ENCODE results near the gene TNFRSF13B.

TNFRSF13B gene

GRCh38 chr17:16936536-16937310, 35.2 kb downstream of the TNFRSF13B start:
- no peak for DNase-seq

DNA sequence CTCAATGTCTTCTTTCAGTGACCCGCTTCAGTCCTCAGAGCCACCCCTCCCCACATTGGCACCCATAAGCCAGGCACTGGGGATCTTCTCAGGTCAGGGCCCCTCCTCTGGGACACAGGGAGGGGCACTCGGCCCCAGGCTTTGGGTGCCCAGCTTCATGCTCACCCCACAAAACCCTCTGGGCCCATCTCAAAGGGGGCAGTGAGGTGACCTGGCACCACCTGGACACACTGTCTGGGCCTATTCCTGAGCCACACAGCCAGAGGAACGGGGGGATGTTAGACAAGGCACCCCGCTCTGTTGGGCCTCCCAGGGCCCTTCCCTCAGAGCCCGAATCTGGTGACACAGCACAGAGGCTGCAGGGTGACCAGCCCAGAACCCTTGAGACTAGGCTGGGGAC, 36.1 kb downstream of the TNFRSF13B start:
- no peak for DNase-seq

- DNase-seq, result no peak
These were observed 36.7 kb downstream of the TNFRSF13B start for GRCh38 chr17:16935241-16935663.

DNA sequence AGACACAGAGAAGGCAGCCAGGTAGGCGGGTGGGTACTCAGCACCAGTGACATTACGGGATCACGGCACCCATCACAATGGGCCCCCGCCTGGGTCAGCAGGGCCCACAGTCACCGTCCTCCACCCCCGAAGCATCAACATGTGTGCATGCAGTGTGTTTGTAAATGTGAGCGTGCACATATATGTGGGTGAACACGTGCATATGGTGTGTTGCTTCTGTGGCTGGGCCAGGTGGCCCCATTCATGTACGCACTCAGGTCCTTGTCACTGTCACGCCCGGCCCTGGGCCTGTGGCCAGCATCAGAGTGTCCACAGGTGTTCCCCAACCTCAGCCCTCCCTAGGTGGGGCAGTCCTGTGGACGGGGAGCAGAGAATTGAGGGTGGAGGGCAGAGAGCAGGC, 37.1 kb downstream of the TNFRSF13B start:
- no peak for DNase-seq

GRCh38 chr17:16934133-16934795, 37.7 kb downstream of the TNFRSF13B start:
- no peak for DNase-seq

DNA sequence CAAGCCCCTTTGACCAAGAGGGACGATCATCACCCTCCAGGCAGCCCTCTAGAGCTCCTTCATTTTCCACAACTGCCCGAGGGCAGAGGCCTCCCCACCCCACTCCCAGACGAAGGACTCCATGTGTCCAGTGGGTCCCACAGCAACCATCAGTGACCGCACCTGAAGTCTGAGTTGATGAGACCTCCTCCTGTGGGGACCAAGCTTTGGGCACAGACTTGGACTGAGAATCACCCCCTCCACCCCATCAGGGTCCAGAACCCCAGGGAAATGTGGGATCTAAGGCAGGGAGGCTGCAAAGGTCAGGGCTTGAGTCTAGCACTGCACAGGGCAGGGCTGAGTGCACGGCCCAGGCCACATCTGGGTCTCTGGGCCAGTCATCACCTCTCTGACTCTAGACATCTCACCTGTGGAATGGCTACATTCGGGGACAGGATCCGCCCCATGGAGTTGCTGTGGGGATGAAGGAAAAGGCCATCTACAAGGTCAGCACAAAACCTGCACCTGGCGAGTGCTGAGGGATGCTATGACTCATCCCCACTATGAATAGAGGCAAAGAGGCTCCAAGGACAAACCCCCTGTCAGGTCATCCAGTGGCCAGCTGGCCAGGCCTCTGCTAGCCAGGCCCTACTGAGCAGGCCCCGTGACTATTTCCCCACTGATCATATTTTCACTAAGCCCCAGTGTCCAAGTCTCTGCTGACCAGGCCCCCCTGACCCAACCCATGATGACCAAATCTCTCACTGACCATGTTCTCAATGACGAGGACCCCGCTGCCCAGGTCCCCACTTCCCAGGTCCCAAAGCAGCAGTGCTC, 38.4 kb downstream of the TNFRSF13B start:
- no peak for DNase-seq

DNA sequence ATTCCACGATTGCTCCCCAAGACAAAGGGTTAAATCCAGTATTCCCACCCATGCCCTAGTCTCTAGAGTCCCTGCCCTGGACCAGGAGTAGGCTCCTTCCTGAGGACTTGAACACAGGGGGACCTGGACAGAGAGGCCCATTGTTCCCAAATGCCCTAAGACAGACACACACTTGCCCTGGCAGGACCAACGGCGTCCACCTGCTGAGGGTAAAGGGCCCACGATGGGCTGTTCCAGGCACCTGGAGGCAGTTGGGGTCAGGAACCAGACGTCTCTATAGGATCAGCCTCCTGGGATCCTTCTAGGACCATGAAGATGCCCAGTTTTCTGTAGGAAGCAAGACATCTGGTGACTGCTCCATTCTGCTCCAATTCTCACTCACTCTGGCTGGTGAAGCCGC, 39.3 kb downstream of the TNFRSF13B start:
- DNase-seq, result no peak

GRCh38 chr17:16932156-16932555, 39.8 kb downstream of the TNFRSF13B start:
- DNase-seq, result no peak

DNA sequence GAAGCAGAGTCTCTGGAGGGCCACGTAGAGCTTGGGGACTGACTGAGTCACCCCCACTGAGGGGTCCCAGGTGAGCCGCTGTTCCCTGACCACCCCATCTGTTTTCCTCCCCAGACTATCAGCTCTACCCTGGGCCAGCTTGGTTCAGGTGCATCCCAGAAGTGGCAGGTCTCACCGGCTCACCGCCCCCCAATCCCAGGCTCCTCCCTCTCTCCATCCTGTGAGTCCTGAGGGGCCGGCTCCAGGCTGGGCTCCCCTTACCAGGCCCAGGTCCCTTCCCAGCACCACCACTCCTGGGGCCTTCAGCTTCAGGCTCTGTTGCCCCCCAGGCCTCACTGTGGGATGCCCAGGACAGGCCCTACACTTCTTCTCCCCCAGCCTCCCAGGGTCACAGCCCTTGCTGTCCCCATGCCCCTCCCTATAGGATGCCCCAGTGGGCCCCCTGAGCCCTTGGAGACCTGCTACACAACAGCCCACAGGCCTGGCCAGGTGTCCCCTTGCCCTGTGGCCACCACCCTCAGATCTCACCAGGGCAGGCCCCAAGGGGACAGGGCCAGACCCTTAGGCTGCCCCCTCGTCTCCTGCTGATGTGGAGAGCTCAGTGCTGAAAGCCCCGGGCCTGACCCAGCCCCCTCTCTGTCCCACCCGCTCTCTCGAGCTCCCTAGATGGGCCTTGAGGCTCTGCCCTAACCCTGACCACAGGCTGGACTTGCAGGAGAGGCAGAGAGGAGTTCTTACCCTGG, 40.4 kb downstream of the TNFRSF13B start:
- no peak for DNase-seq

GRCh38 chr17:16930571-16931317, 41.2 kb downstream of the TNFRSF13B start:
- no peak for DNase-seq

- no peak for DNase-seq
These were observed 42.0 kb downstream of the TNFRSF13B start for GRCh38 chr17:16929757-16930520.

- peak; percentile 46 for DNase-seq
These were observed 42.8 kb downstream of the TNFRSF13B start for GRCh38 chr17:16929035-16929680.

- no peak for DNase-seq
These were observed 43.4 kb downstream of the TNFRSF13B start for GRCh38 chr17:16928406-16929034.

- no peak for DNase-seq
These were observed 44.1 kb downstream of the TNFRSF13B start for GRCh38 chr17:16927641-16928321.

- no peak for DNase-seq
These were observed 45.1 kb downstream of the TNFRSF13B start for GRCh38 chr17:16926571-16927451.

- DNase-seq, result no peak
These were observed 45.8 kb downstream of the TNFRSF13B start for GRCh38 chr17:16926061-16926511.

- DNase-seq, result no peak
These were observed 46.4 kb downstream of the TNFRSF13B start for GRCh38 chr17:16925461-16926060.
